ENCODE results near the gene GP1BB. TPM values are rescaled to one million over a fixed set of nuclear protein-coding genes. Genes with fewer than 3 reads are reported as not detected.
A peak's percentile ranks its signal among the peaks of the same experiment; 100 is the strongest.

Gene GP1BB
- total RNA-seq, 1 donor from 2014 or later: 21.8 TPM

GRCh38 chr22:19727310-19728150, 4.2 kb downstream of the GP1BB start:
- DNase-seq: no peak

- no peak for DNase-seq
Measured at GRCh38 chr22:19728271-19728670, 4.9 kb downstream of the GP1BB start.

GRCh38 chr22:19728836-19729235, 5.5 kb downstream of the GP1BB start:
- DNase-seq: no peak

GRCh38 chr22:19729507-19729906, 6.2 kb downstream of the GP1BB start:
- no peak for DNase-seq

- no peak for DNase-seq
Measured at GRCh38 chr22:19730198-19730597, 6.9 kb downstream of the GP1BB start.

GRCh38 chr22:19730655-19731360, 7.5 kb downstream of the GP1BB start:
- DNase-seq: peak; percentile 73

- no peak for DNase-seq
Measured at GRCh38 chr22:19731361-19732135, 8.2 kb downstream of the GP1BB start.

GRCh38 chr22:19732403-19733113, 9.2 kb downstream of the GP1BB start:
- no peak for DNase-seq

GRCh38 chr22:19733755-19734154, 10.4 kb downstream of the GP1BB start:
- no peak for DNase-seq

- no peak for DNase-seq
Measured at GRCh38 chr22:19734163-19734562, 10.8 kb downstream of the GP1BB start.

GRCh38 chr22:19734837-19735382, 11.6 kb downstream of the GP1BB start:
- no peak for DNase-seq

- no peak for DNase-seq
Measured at GRCh38 chr22:19735665-19736510, 12.5 kb downstream of the GP1BB start.

- DNase-seq: no peak
Measured at GRCh38 chr22:19737846-19738663, 14.7 kb downstream of the GP1BB start.

GRCh38 chr22:19738664-19739447, 15.5 kb downstream of the GP1BB start:
- no peak for DNase-seq

- DNase-seq: no peak
Measured at GRCh38 chr22:19739448-19739895, 16.1 kb downstream of the GP1BB start.

- DNase-seq: no peak
Measured at GRCh38 chr22:19739911-19740449, 16.6 kb downstream of the GP1BB start.

GRCh38 chr22:19740586-19740985, 17.2 kb downstream of the GP1BB start:
- no peak for DNase-seq

GRCh38 chr22:19741053-19741452, 17.7 kb downstream of the GP1BB start:
- no peak for DNase-seq
